Prostate gland (tissue), 2 donors: ENCODE data around the gene SNRPB2. TPM values are rescaled to one million over a fixed set of nuclear protein-coding genes. Genes with fewer than 3 reads are reported as not detected.

ENCODE experiments used
- DNase-seq: peaks from one replicate; pipeline ENCODE4 v3.0.0-alpha.2; 2019; ENCODE audit warnings: low spot score
- H3K27ac ChIP-seq, 2 donors: fragments of 200-600 bp; sonication (generic); 2 replicates each; pipeline ENCODE4 v1.5.1; 2017 to 2019
- H3K27me3 ChIP-seq: fragments of 200-600 bp; sonication (generic); replicated peaks from 2 replicates; pipeline ENCODE4 v1.5.1; 2019; ENCODE audit not compliant: insufficient read depth
- H3K36me3 ChIP-seq, 2 donors: fragments of 200-600 bp; sonication (generic); 1 replicate in 1 of 2; 2 replicates in 1 of 2; pipeline versions ENCODE4 v1.5.1 to v1.8.1; 2017 to 2019
- H3K4me1 ChIP-seq: fragments of 200-600 bp; sonication (generic); replicated peaks from 2 replicates; pipeline ENCODE4 v1.5.1; 2019
- H3K4me3 ChIP-seq, 2 donors: fragments of 200-600 bp; sonication (generic); 2 replicates each; pipeline ENCODE4 v1.5.1; 2017 to 2019
- H3K9me3 ChIP-seq: fragments of 200-600 bp; sonication (generic); 2 replicates; pipeline ENCODE4 v1.5.1; 2017
- CTCF ChIP-seq, 4 experiments: fragments of 200-600 bp in 2 of 4; fragments of 450-650 bp in 2 of 4; sonication (generic) in 2 of 4; IDR thresholded peaks; 1 replicate in 3 of 4; 2 replicates in 1 of 4; pipeline ENCODE4 v1.5.1; 2016 to 2019; ENCODE audit warnings: antibody characterized with exemption in 4 of 4, mild to moderate bottlenecking in 2 of 4, moderate library complexity in 2 of 4
- POLR2A ChIP-seq: fragments of 450-650 bp; IDR thresholded peaks from one replicate; pipeline ENCODE4 v1.6.1; 2016; ENCODE audit warnings: antibody characterized with exemption, mild to moderate bottlenecking
- POLR2AphosphoS5 ChIP-seq: sonication (generic); formaldehyde crosslinking; IDR thresholded peaks from one replicate; pipeline ENCODE4 v1.6.1; 2017; ENCODE audit warnings: antibody characterized with exemption
- WGBS: methylation state at CpG from one replicate; pipeline ENCODE4 v1.1.5; 2018; 5-methylcytosine and 5-hydroxymethylcytosine counted together
- intact Hi-C: fragments of 100-400 bp; cut with DNase I; formaldehyde crosslinking; loops from one replicate; pipeline ENCODE4 v1.14.2; 2022
- total RNA-seq, 2 donors: library from RNA; depleted of rRNA; stranded (reverse); fragments of >200 nt; gene quantifications; one replicate each; pipeline ENCODE4 v1.1.0, GENCODE V29; 2016

SNRPB2 gene
- total RNA-seq, 2 donors from 2014 or later, result 21.2 to 22.9 TPM

GRCh38 chr20:16701296-16701695, 28.5 kb upstream of the SNRPB2 start:
- no peak for DNase-seq
- H3K27ac ChIP-seq, result no peak overlapping the region
- WGBS, result 92% methylated on average over 3 of the region's 3 CpGs
- intact Hi-C loops, result no loop called here
- no peaks in the 10 kb centered on the region for H3K9me3 ChIP-seq
- H3K4me1 ChIP-seq, result no peaks in the 10 kb centered on the region
- no peak overlapping the region for H3K4me3 ChIP-seq
- H3K36me3 ChIP-seq, result no peaks in the 10 kb centered on the region
- peak in 1 of 4 experiments; percentile 23 for TF ChIP-seq CTCF (IDR thresholded peaks at IDR 0.05)
- no peak for TF ChIP-seq POLR2A
- no peaks in the 10 kb centered on the region for H3K27me3 ChIP-seq

GRCh38 chr20:16703570-16703969, 26.3 kb upstream of the SNRPB2 start:
- DNase-seq, result no peak
- H3K9me3 ChIP-seq, result no peaks in the 10 kb centered on the region
- intact Hi-C loops, result no loop called here
- H3K4me3 ChIP-seq, result no peak overlapping the region
- 79% methylated on average over 4 of the region's 4 CpGs for WGBS
- no peak overlapping the region for H3K27ac ChIP-seq
- no peaks in the 10 kb centered on the region for H3K36me3 ChIP-seq
- no peaks in the 10 kb centered on the region for H3K4me1 ChIP-seq
- no peaks in the 10 kb centered on the region for H3K27me3 ChIP-seq
- TF ChIP-seq POLR2AphosphoS5 (no peak), POLR2A (no peak), CTCF (IDR thresholded peaks at IDR 0.05) (no peak)

- intact Hi-C loops, result no loop called here
- TF ChIP-seq CTCF (IDR thresholded peaks at IDR 0.05) (no peak), POLR2AphosphoS5 (no peak), POLR2A (no peak)
- Histone ChIP-seq H3K27ac (no peak overlapping the region), H3K4me3 (no peak overlapping the region), H3K4me1 (no peaks in the 10 kb centered on the region), H3K36me3 (no peaks in the 10 kb centered on the region), H3K27me3 (no peaks in the 10 kb centered on the region), H3K9me3 (no peaks in the 10 kb centered on the region)
- 45% methylated on average over 3 of the region's 3 CpGs for WGBS
- DNase-seq, result no peak
These were observed 22.2 kb upstream of the SNRPB2 start for GRCh38 chr20:16707674-16708073.

GRCh38 chr20:16708602-16709001, 21.2 kb upstream of the SNRPB2 start:
- Histone ChIP-seq H3K9me3 (no peaks in the 10 kb centered on the region), H3K27me3 (no peaks in the 10 kb centered on the region), H3K36me3 (no peaks in the 10 kb centered on the region), H3K4me3 (no peak overlapping the region), H3K4me1 (no peaks in the 10 kb centered on the region), H3K27ac (no peak overlapping the region)
- DNase-seq, result peak; percentile 63
- TF ChIP-seq POLR2AphosphoS5 (peak; percentile 54), POLR2A (no peak)
- intact Hi-C loops, result no loop called here

- H3K9me3 ChIP-seq, result no peaks in the 10 kb centered on the region
- H3K4me1 ChIP-seq, result no peaks in the 10 kb centered on the region
- no peaks in the 10 kb centered on the region for H3K36me3 ChIP-seq
- TF ChIP-seq CTCF (IDR thresholded peaks at IDR 0.05) (no peak), POLR2A (no peak), POLR2AphosphoS5 (no peak)
- intact Hi-C loops, result no loop called here
- H3K27me3 ChIP-seq, result no peaks in the 10 kb centered on the region
- no peak overlapping the region for H3K27ac ChIP-seq
- H3K4me3 ChIP-seq, result no peak overlapping the region
- no peak for DNase-seq
These were observed 20.8 kb upstream of the SNRPB2 start for GRCh38 chr20:16709017-16709416.
